Mucosa of rectum (tissue), 2 donors: Measurements from ENCODE around the gene MAPK8.

Source experiments
- H3K27ac ChIP-seq, 2 donors: one replicate each; pipeline ENCODE4 v1.7.0; 2013; ENCODE audit warnings: inconsistent platforms in 2 of 2, low read depth in 2 of 2, low read length in 2 of 2
- H3K27me3 ChIP-seq, 2 donors: one replicate each; pipeline ENCODE4 v1.7.0; 2013; ENCODE audit warnings: low read length in 2 of 2; ENCODE audit not compliant: control insufficient read depth in 2 of 2, insufficient read depth in 2 of 2
- H3K36me3 ChIP-seq, 2 donors: one replicate each; pipeline ENCODE4 v1.7.0; 2013; ENCODE audit warnings: low read length in 2 of 2; ENCODE audit not compliant: control insufficient read depth in 2 of 2, insufficient read depth in 2 of 2
- H3K4me1 ChIP-seq, 2 donors: one replicate each; pipeline ENCODE4 v1.7.0; 2013; ENCODE audit warnings: low read length in 2 of 2, mild to moderate bottlenecking in 1 of 2; ENCODE audit not compliant: control insufficient read depth in 2 of 2, insufficient read depth in 2 of 2
- H3K4me3 ChIP-seq, 2 donors: one replicate each; pipeline ENCODE4 v1.7.0; 2013; ENCODE audit warnings: low read length in 2 of 2
- H3K9ac ChIP-seq, 2 donors: one replicate each; pipeline ENCODE4 v1.7.0; 2013; ENCODE audit warnings: low read length in 2 of 2, low read depth in 1 of 2, mild to moderate bottlenecking in 1 of 2
- H3K9me3 ChIP-seq, 2 donors: one replicate each; pipeline ENCODE4 v1.7.0; 2013; ENCODE audit warnings: low read length in 2 of 2; ENCODE audit not compliant: control insufficient read depth in 2 of 2
- donor health status: healthy.
- donor health status: Normal muscosa, but diverticular disease.

MAPK8 gene

DNA sequence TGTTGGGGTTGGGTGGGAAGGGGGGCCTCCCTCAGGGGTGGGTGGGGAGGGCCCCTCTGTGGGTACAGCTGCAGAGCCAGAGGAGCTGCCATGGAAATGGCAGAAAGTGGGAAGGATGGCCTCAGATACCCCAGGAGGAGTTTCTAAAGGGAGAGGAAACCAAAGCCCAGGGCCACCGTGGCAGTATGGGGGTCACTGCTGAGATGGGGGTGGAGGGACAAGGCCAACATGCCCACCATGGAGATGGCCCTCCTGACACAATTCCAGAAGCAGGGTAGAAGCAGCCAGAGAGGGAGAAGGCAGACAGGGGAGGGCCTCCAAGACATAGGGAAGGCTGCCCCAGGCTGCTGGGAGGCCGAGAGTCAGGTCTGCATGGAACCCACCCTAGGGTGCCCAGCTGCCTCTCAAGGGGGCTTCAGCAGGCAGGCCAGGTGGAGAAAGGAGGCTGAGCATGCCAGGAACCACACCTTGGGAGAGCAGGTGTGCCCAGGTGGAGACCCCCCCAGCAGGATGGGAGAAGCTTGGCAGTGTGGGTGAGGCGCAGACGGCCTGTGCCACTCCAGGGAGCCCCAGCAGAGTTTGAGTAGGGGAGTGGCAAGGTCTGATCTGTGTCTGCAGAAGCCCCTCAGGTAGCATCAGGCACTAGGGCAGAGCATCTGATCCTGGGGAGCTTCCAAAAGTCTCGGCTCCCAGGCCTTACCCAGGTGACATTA, 151.6 kb downstream of the MAPK8 start:
- Histone ChIP-seq H3K9me3 (no peaks in the 10 kb centered on the region), H3K27me3 (no peaks in the 10 kb centered on the region), H3K4me3 (no peak overlapping the region), H3K36me3 (no peaks in the 10 kb centered on the region), H3K27ac (no peak overlapping the region), H3K9ac (no peak overlapping the region), H3K4me1 (no peaks in the 10 kb centered on the region)

DNA sequence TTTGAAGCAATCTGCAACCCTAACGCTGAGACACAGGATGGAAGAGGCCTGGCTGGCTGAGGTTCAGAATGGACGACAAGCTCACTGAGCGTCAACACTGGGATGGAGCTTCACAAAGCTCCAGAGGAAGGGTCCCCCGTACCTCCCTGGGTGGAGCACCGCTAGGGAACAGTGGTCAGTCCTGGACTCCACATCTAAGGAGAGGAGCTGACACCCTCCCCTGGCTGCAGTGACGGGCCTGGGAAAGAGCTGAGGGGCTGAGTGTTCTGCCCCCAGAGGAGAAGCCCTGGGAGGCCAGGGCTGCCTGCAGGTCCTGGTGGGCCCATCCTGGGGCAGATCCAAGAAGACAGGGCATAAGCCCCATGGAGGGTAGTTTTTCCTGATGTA, 152.2 kb downstream of the MAPK8 start:
- Histone ChIP-seq H3K4me3 (no peak overlapping the region), H3K4me1 (no peaks in the 10 kb centered on the region), H3K36me3 (no peaks in the 10 kb centered on the region), H3K9me3 (no peaks in the 10 kb centered on the region), H3K27me3 (no peaks in the 10 kb centered on the region), H3K27ac (no peak overlapping the region), H3K9ac (no peak overlapping the region)

DNA sequence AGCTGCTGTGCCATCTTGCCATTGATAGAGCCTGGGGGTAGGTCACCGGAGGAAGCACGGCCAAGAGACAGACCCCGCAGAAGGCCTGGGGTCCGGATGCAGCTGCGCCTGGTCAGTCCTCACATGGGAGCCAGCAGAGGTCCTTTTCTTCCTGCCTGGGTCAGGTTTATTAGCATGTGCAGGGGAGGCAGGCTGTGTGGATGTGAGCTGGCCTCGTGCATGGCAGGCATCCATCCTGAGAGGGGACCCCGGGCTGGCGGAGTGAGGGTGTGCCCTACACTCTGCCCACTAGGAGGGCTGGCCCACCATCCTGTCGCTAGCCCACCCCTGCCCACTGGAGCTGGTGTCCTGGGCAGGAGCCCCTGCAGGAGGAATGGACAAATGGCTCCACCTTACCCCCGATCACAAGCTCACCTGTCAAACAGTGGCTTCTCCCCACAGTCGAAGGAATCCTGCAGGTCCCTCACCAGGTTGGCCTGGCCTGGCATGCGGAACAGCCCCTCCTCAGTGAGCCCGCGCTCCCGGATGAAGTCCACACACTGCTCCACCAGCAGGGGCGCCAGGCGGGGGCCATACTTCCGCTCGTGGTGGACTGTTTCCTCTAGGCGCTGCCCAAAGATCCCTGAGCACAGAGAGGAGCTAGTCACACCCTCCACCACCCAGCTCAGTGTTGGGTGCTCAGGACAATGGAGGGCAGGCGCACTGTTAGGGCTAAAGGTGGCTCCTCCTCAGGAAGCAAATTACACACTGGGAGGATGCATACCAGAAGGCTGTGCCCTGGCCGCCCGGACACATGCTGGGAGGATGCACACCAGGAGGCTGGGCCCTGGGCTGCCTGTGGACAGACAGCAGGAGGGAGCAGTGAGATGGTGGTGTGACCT, 153.0 kb downstream of the MAPK8 start:
- Histone ChIP-seq H3K4me3 (no peak overlapping the region), H3K9ac (no peak overlapping the region), H3K27ac (no peak overlapping the region), H3K4me1 (no peaks in the 10 kb centered on the region), H3K36me3 (no peaks in the 10 kb centered on the region), H3K9me3 (no peaks in the 10 kb centered on the region), H3K27me3 (no peaks in the 10 kb centered on the region)

DNA sequence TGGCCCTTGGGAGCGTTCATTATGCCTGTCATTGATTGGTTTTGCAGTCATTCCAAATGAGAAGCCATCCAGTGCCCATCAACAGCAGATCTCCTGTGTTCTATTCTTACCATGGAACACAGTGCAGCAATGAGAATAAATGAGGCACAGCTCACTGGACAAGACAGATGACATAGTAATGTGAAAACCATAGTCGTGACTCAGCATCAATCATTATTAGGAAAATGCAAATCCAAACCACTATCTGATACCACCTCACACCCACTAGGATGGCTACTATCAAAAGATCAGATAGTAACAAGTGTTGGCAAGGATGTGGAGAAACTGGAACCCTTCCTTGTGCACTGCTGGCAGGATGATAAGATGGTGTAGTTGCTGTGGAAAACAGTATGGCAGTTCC, 153.7 kb downstream of the MAPK8 start:
- Histone ChIP-seq H3K9me3 (no peaks in the 10 kb centered on the region), H3K4me3 (no peak overlapping the region), H3K27ac (no peak overlapping the region), H3K27me3 (no peaks in the 10 kb centered on the region), H3K4me1 (no peaks in the 10 kb centered on the region), H3K9ac (no peak overlapping the region), H3K36me3 (no peaks in the 10 kb centered on the region)

DNA sequence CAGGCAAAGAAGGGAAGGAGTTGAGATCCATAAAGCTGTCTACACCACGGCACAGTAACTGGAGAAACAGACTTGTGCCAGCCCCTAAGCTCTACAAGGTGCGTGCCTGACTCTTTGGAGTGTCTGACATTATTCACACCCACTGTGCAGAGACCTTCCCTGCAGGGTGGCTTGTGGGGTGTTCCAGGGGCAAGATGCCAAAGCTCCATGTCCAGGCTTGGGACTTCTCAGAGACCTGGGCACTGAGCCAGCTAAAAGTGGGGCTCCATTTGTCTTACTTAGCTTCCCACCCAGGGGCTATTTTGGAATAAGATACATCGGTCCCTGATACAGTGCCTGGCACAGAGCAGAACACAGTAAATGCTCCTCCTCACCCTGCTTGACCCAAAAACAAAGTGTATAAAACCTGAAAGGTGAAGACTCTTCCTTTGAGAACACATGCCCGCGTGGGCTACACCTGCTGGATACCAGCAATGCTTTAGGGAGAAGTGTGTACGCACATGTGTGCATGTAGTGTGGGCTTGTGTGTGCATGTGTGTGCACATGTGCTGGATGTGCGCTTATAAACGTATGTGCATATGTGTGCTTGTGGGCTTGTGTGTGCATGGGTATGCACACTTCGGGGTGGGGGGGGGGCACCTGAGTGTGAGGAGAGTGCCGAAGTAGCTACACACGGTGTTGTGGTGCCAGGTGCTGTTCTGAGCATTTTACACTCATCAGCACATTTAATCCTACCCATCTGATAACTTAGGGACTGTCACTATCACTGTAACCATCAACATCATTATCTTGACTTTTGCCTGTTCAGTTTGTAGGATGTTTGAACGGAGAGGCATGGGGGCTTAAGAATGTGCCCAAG, 155.4 kb downstream of the MAPK8 start:
- Histone ChIP-seq H3K4me1 (no peaks in the 10 kb centered on the region), H3K36me3 (no peaks in the 10 kb centered on the region), H3K4me3 (no peak overlapping the region), H3K9me3 (no peaks in the 10 kb centered on the region), H3K9ac (no peak overlapping the region), H3K27ac (no peak overlapping the region), H3K27me3 (peaks cover 2 to 4% of the 10 kb centered on the region in 2 donors)

DNA sequence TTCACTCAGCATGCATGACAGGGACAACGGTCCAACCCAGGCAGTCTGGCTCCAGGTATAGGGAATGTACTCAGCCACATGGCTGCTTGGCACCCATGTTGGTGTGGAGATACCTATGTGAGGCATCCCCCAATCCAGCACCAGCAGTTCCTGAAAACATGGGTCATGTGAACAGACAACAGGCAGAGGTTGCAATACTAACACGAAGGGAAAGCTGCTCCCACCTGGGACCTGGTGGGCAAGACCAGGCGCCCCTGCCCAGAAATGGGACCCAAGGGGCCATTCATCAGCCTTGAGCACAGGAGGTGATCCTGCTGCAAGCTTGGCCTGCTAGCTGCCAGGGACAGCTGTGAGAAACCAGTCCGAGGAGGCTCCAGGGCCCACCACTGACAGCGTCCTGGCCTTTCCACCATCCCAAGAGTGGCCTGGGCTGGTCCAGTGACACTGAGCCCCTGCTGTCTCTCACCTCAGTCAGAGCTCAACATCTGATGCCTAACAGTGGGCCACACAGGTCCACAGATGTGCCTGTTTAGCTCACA, 156.1 kb downstream of the MAPK8 start:
- Histone ChIP-seq H3K27ac (no peak overlapping the region), H3K4me3 (no peak overlapping the region), H3K36me3 (no peaks in the 10 kb centered on the region), H3K27me3 (peaks cover 4 to 5% of the 10 kb centered on the region in 2 donors), H3K4me1 (no peaks in the 10 kb centered on the region), H3K9me3 (no peaks in the 10 kb centered on the region), H3K9ac (no peak overlapping the region)

DNA sequence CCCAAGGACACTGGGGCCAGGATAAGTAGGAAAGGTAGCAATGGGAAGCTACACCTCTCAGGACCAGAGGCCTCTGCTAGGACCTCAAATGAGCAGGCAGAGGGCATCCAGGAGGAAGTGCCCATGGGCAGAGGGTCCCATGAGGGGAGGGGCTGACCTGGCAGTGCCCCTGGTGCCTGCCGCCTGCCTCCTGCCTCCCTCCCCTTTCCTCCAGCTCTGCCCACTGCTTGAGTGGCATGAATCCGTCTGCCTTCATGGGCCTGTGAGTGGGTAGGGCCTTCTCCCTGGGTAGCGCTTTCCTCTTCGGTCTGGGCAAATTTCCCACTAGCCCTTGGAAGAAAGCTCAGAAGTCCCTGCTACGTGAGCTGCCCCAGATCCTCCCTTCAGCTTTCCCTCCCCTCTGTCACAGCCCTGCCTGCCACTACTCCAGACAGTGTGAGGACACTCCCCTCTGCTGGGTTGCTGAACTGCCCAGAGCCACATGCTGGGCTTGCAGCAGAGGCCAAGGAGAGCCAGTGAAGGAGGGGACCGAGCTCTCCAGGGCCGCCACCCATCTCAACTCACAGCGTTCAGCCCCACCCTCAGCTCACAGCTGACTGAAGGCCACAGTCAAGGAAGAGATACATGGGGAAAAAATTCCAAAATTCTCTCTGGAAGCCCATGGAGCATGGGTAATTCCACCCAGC, 157.0 kb downstream of the MAPK8 start:
- no peak overlapping the region for H3K27ac ChIP-seq
- H3K4me3 ChIP-seq = no peak overlapping the region
- peaks cover 4 to 5% of the 10 kb centered on the region in 2 donors for H3K27me3 ChIP-seq
- no peaks in the 10 kb centered on the region for H3K4me1 ChIP-seq
- no peaks in the 10 kb centered on the region for H3K36me3 ChIP-seq
- no peaks in the 10 kb centered on the region for H3K9me3 ChIP-seq
- H3K9ac ChIP-seq = no peak overlapping the region

DNA sequence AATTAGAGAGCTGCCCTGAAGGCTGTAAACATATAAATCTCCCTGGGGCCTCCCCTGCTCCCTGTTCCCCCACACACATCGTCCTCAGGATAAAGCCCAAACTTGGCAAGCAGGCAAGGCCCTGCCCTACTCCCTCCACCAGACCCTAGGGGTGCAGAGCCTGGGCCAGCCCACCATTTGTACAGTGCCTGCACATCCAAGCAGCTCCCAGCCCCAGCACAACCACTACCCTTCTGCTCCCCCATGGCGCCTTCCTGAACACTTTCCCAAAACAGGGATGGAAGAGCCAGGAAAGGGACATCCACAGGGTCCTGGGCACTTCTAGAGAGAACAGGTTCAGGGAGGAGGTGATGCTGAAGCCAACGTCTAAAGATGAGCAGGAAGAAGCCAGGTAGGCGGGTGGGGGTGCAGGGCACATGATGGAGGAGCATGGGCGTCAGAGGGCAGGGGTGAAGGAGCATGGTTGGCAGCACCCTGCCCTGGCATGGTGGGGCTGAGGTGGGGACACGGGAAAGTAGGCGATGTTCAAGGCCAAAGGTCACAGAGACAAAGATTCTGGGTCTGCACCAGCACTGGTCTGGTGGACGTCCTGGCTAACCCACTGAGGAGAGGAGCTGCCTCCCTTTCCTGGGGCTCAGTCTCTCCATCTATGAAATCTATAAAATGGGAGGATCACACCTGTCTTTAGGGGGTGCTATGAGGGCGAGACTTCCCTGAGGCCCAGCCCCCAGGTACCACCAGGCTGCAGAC, 157.8 kb downstream of the MAPK8 start:
- H3K36me3 ChIP-seq = no peaks in the 10 kb centered on the region
- H3K27me3 ChIP-seq = peaks cover 4 to 5% of the 10 kb centered on the region in 2 donors
- no peak overlapping the region for H3K27ac ChIP-seq
- no peak overlapping the region for H3K9ac ChIP-seq
- no peaks in the 10 kb centered on the region for H3K9me3 ChIP-seq
- no peak overlapping the region for H3K4me3 ChIP-seq
- H3K4me1 ChIP-seq = no peaks in the 10 kb centered on the region
